MCF 10A (cell line): Measurements from ENCODE around the gene LPIN3. TPM values are rescaled to one million over a fixed set of nuclear protein-coding genes. Genes with fewer than 3 reads are reported as not detected.

ENCODE experiments used
- BruUV-seq: library from RNA; stranded (reverse); fragments of 400-500 nt; replicated peaks from 2 replicates; lab custom pipeline; 2021; lab: Mats Ljungman, UMichigan
- CTCF ChIA-PET: fragments of 300-600 bp; sonication (Branson Sonifier 250); formaldehyde crosslinking; extraction: SDS; loops from one replicate; lab custom pipeline; 2021; ENCODE audit warnings: antibody characterized with exemption, inconsistent platforms; lab: Yijun Ruan, JAX
- POLR2A ChIA-PET: fragments of 300-600, 350-650 bp; sonication (Branson Sonifier 250); formaldehyde crosslinking; extraction: SDS; loops from one replicate; lab custom pipeline; 2020; ENCODE audit warnings: antibody characterized with exemption, inconsistent platforms; lab: Yijun Ruan, JAX
- DNase-seq: peaks from one replicate; pipeline ENCODE4 v3.0.0-alpha.2; 2018; ENCODE audit not compliant: unreplicated experiment
- H3K27ac Mint-ChIP-seq: one replicate; pipeline ENCODE4 v1.8.0; 2022; ENCODE audit warnings: mild to moderate bottlenecking, low read depth, mixed read lengths; ENCODE audit not compliant: unreplicated experiment
- H3K27me3 Mint-ChIP-seq: one replicate; pipeline ENCODE4 v1.8.0; 2022; ENCODE audit warnings: mixed read lengths; ENCODE audit not compliant: insufficient read depth, unreplicated experiment
- H3K36me3 Mint-ChIP-seq: one replicate; pipeline ENCODE4 v1.8.0; 2022; ENCODE audit warnings: mild to moderate bottlenecking, moderate library complexity, mixed read lengths; ENCODE audit not compliant: insufficient read depth, unreplicated experiment
- H3K4me1 Mint-ChIP-seq: one replicate; pipeline ENCODE4 v1.8.0; 2022; ENCODE audit warnings: mixed read lengths; ENCODE audit not compliant: insufficient read depth, unreplicated experiment
- H3K4me3 Mint-ChIP-seq: one replicate; pipeline ENCODE4 v1.8.0; 2022; ENCODE audit warnings: mild to moderate bottlenecking, moderate library complexity, mixed read lengths; ENCODE audit not compliant: unreplicated experiment
- H3K9me3 Mint-ChIP-seq: one replicate; pipeline ENCODE4 v1.8.0; 2022; ENCODE audit warnings: mixed read lengths; ENCODE audit not compliant: unreplicated experiment
- CTCF ChIP-seq: fragments of 200-600 bp; IDR thresholded peaks from one replicate; pipeline ENCODE4 v1.8.0; 2022; ENCODE audit warnings: antibody characterized with exemption, mild to moderate bottlenecking; ENCODE audit not compliant: unreplicated experiment
- intact Hi-C: fragments of 100-400 bp; cut with micrococcal nuclease; formaldehyde crosslinking; loops from 2 replicates; pipeline ENCODE4 v1.14.1; 2022
- total RNA-seq: library from RNA; stranded (reverse); gene quantifications from 2 replicates; pipeline ENCODE4 v1.2.3, GENCODE V29; 2022

The LPIN3 gene
- total RNA-seq, 1 experiment from 2014 or later, result 16.5 TPM

GRCh38 chr20:41329435-41330342, 10.9 kb upstream of the LPIN3 start:
- H3K36me3 Mint-ChIP-seq, result no peaks in the 10 kb centered on the region
- TF ChIP-seq CTCF, result no peak
- H3K27me3 Mint-ChIP-seq, result no peaks in the 10 kb centered on the region
- TSS peak; percentile 68 for BruUV-seq
- peaks cover 15% of the 10 kb centered on the region for H3K4me1 Mint-ChIP-seq
- ChIA-PET POLR2A (interaction anchor here (0.8 to 4.9 kb wide), 17 partner anchors 8 to 203 kb away, joined by 3 to 48 read pairs (median 4); partner anchors contain the start of genes LPIN3, PLCG1 and ZHX3), CTCF (interaction anchor here (0.6 to 4.8 kb wide), 13 partner anchors 9 to 339 kb away, joined by 3 to 59 read pairs (median 4); partner anchors contain the start of genes LPIN3 and PLCG1)
- no peaks in the 10 kb centered on the region for H3K9me3 Mint-ChIP-seq
- peak overlapping the region; percentile 28 for H3K4me3 Mint-ChIP-seq
- peak overlapping the region; percentile 89 for H3K27ac Mint-ChIP-seq
- DNase-seq, result peak; percentile 92
- intact Hi-C loops, result loop anchor here (1.0 to 10.0 kb wide), 2 partner anchors 8 to 325 kb away; no protein-coding TSS in a partner anchor

GRCh38 chr20:41330343-41330720, 10.3 kb upstream of the LPIN3 start:
- POLR2A ChIA-PET, result interaction anchor here (1.3 to 4.9 kb wide), 8 partner anchors 9 to 196 kb away, joined by 3 to 48 read pairs (median 10); partner anchors contain the start of genes LPIN3 and ZHX3
- CTCF ChIA-PET, result interaction anchor here (0.6 to 4.8 kb wide), 10 partner anchors 9 to 340 kb away, joined by 3 to 59 read pairs (median 5); partner anchors contain the start of gene LPIN3
- Mint-ChIP-seq H3K27me3 (no peaks in the 10 kb centered on the region), H3K9me3 (no peaks in the 10 kb centered on the region), H3K27ac (peak overlapping the region; percentile 89), H3K36me3 (no peaks in the 10 kb centered on the region), H3K4me3 (no peak overlapping the region), H3K4me1 (peaks cover 17% of the 10 kb centered on the region)
- intact Hi-C loops, result no loop called here
- no TSS peak for BruUV-seq
- no peak for DNase-seq
- TF ChIP-seq CTCF, result no peak

GRCh38 chr20:41330941-41331340, 9.7 kb upstream of the LPIN3 start:
- no peak overlapping the region for H3K27ac Mint-ChIP-seq
- POLR2A ChIA-PET, result interaction anchor here (0.6 to 4.9 kb wide), 5 partner anchors 10 to 161 kb away, joined by 3 to 48 read pairs (median 4); partner anchors contain the start of gene LPIN3
- intact Hi-C loops, result no loop called here

More at GRCh38 chr20:41330941-41331340, 9.7 kb upstream of the LPIN3 start:
- no peak for DNase-seq
- no peaks in the 10 kb centered on the region for H3K36me3 Mint-ChIP-seq
- no peak overlapping the region for H3K4me3 Mint-ChIP-seq
- peaks cover 21% of the 10 kb centered on the region for H3K4me1 Mint-ChIP-seq
- H3K9me3 Mint-ChIP-seq, result no peaks in the 10 kb centered on the region
- TF ChIP-seq CTCF, result no peak
- no peaks in the 10 kb centered on the region for H3K27me3 Mint-ChIP-seq
- BruUV-seq, result no TSS peak
- CTCF ChIA-PET, result interaction anchor here (0.6 to 4.8 kb wide), 6 partner anchors 8 to 196 kb away, joined by 3 to 59 read pairs (median 8); partner anchors contain the start of gene LPIN3
